Brain microvascular endothelial cell (primary cell): ENCODE results near the gene ZSCAN16.

Experiments
- DNase-seq: peaks from one replicate; pipeline ENCODE4 v3.0.0-alpha.2; 2020
- H3K27ac ChIP-seq: fragments of 250-450 bp; sonication (Bioruptor Pico); 2 replicates; pipeline ENCODE4 v1.5.1; 2020; ENCODE audit warnings: mild to moderate bottlenecking, moderate library complexity
- H3K27me3 ChIP-seq: fragments of 250-450 bp; sonication (Bioruptor Pico); replicated peaks from 2 replicates; pipeline ENCODE4 v1.5.1; 2020; ENCODE audit warnings: mild to moderate bottlenecking
- H3K36me3 ChIP-seq: fragments of 250-450 bp; sonication (Bioruptor Pico); replicated peaks from 2 replicates; pipeline ENCODE4 v1.5.1; 2020; ENCODE audit warnings: mild to moderate bottlenecking
- H3K4me3 ChIP-seq: 2 replicates; pipeline ENCODE4 v1.5.1; 2011; ENCODE audit warnings: low read depth, mild to moderate bottlenecking, control low read depth, low read length, moderate library complexity
- CTCF ChIP-seq: IDR thresholded peaks from 2 replicates; pipeline ENCODE4 v1.5.1; 2011; ENCODE audit warnings: low read depth, mild to moderate bottlenecking, moderate library complexity, low read length, control low read depth, inconsistent platforms; ENCODE audit errors: missing control alignments
- in situ Hi-C: cut with HindIII; loops from 2 replicates; pipeline ENCODE4 v1.10.0; 2017; ENCODE audit warnings: low sequenced_read_pairs, low pct_ligation_motif_present

ZSCAN16 gene

DNA sequence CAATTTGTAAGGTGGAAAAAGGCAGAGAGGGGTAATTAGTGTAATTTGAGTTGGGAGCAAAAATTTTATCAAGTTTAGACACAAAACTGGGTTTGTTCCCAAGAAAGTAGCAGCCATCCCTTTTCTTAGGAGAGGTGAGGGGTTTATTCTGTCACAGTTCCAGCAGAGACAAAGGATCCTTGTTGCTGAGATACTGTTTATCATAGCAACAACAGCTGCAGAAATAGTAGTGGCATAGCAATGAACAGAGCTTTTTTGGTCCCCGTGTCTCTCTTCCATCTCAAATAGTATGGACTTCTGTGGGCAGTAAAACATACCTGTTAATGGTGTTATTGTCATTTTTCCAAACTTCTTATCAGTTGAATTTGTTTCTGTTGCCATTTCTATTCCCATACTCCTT lies 41.2 kb downstream of the ZSCAN16 start:
- no peaks in the 10 kb centered on the region for H3K36me3 ChIP-seq
- in situ Hi-C loops: no loop called here
- no peak for DNase-seq
- no peaks in the 10 kb centered on the region for H3K27me3 ChIP-seq
- no peak for TF ChIP-seq CTCF
- H3K27ac ChIP-seq: no peak overlapping the region
- H3K4me3 ChIP-seq: no peak overlapping the region

GRCh38 chr6:28167068-28167467 lies 42.7 kb downstream of the ZSCAN16 start:
- H3K4me3 ChIP-seq: no peak overlapping the region
- no peak for TF ChIP-seq CTCF
- in situ Hi-C loops: no loop called here
- peak overlapping the region; percentile 80 for H3K27ac ChIP-seq
- no peaks in the 10 kb centered on the region for H3K36me3 ChIP-seq
- peak; percentile 85 for DNase-seq
- no peaks in the 10 kb centered on the region for H3K27me3 ChIP-seq

DNA sequence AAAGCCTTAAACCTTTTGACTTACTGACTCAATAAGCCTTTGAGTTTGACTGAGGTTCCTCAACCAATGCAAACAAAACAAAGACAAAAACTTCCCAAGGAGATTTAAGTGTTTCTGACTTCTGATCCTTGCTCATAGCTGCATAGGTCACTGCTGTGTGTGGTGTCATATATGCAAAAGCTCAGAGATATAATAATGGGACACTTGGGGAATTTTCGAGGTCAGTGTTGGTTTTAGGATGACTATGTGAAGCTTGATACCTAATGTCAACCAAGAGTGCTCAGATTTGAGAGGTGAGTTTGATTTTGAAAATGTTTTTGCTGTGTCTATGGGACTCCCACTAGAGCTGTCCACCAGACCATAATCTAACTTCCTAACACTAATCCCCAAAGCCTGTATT lies 43.5 kb downstream of the ZSCAN16 start:
- Histone ChIP-seq H3K27me3 (no peaks in the 10 kb centered on the region), H3K36me3 (no peaks in the 10 kb centered on the region), H3K4me3 (no peak overlapping the region), H3K27ac (peak overlapping the region; percentile 39)
- TF ChIP-seq CTCF: no peak
- no peak for DNase-seq
- in situ Hi-C loops: no loop called here

- Histone ChIP-seq H3K27ac (no peak overlapping the region), H3K36me3 (no peaks in the 10 kb centered on the region), H3K27me3 (no peaks in the 10 kb centered on the region), H3K4me3 (no peak overlapping the region)
- no peak for TF ChIP-seq CTCF
- in situ Hi-C loops: no loop called here
- DNase-seq: no peak
Measured at GRCh38 chr6:28171271-28171670, 46.9 kb downstream of the ZSCAN16 start.

DNA sequence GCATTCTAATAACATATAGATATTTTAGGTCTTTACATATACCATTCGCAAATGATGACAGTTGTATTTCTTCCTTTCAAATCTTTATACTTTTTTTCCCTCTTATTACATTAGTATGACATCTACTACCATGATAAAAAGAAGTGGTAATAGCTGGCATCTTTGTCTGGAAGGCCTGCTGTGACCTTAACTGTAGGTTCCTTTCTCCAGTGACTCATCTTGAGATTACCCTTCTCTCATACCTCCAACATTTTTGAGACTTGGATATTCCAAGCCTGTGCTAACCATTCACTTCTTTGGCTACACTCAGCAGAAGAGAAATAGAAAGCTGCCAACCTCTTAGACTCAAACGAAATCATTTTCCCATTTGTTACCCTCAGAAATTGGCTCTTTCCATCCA lies 47.6 kb downstream of the ZSCAN16 start:
- no peak overlapping the region for H3K4me3 ChIP-seq
- in situ Hi-C loops: no loop called here
- DNase-seq: no peak
- no peak for TF ChIP-seq CTCF
- H3K27me3 ChIP-seq: no peaks in the 10 kb centered on the region
- H3K27ac ChIP-seq: no peak overlapping the region
- no peaks in the 10 kb centered on the region for H3K36me3 ChIP-seq

- Histone ChIP-seq H3K4me3 (no peak overlapping the region), H3K36me3 (no peaks in the 10 kb centered on the region), H3K27ac (no peak overlapping the region), H3K27me3 (no peaks in the 10 kb centered on the region)
- in situ Hi-C loops: no loop called here
- TF ChIP-seq CTCF: no peak
- DNase-seq: no peak
Measured at GRCh38 chr6:28176373-28176772, 52.0 kb downstream of the ZSCAN16 start.
